Measurements from ENCODE around the gene ZNF407.

ZNF407 gene

GRCh38 chr18:74709452-74709851 lies 111.8 kb downstream of the ZNF407 start:
- no peaks in the 10 kb centered on the region for H3K9me3 ChIP-seq (ENCODE audit: control insufficient read depth, insufficient read depth, low read length)
- H3K4me1 ChIP-seq (ENCODE audit: control insufficient read depth, low read length) = no peaks in the 10 kb centered on the region
- no peak for TF ChIP-seq EZH2phosphoT487 (IDR thresholded peaks at IDR 0.05; ENCODE audit: borderline replicate concordance, low read length)
- no peak for TF ChIP-seq CTCF (IDR thresholded peaks at IDR 0.05; ENCODE audit: low read depth, low read length, poor library complexity, severe bottlenecking)
- no peaks in the 10 kb centered on the region for H4K20me1 ChIP-seq (ENCODE audit: control insufficient read depth, insufficient read depth, low read depth, low read length)
- no peaks in the 10 kb centered on the region for H3K79me2 ChIP-seq (ENCODE audit: control insufficient read depth, low read length)
- H3K4me2 ChIP-seq (ENCODE audit: low read length) = no peak overlapping the region
- no peaks in the 10 kb centered on the region for H3F3A ChIP-seq (ENCODE audit: control insufficient read depth, insufficient read depth)
- H3K4me3 ChIP-seq (ENCODE audit: low read length) = no peak overlapping the region
- peaks cover 3% of the 10 kb centered on the region; the same call in 1 of the 2 replicates for H3K36me3 ChIP-seq (ENCODE audit: control insufficient read depth, low read length)
- H3K27me3 ChIP-seq (ENCODE audit: control insufficient read depth, low read length) = no peaks in the 10 kb centered on the region
- H3K27ac ChIP-seq (ENCODE audit: low read depth, low read length) = no peak overlapping the region
- H3K9me2 ChIP-seq (replicated peaks; ENCODE audit: control insufficient read depth, low read length) = no peaks in the 10 kb centered on the region

DNA sequence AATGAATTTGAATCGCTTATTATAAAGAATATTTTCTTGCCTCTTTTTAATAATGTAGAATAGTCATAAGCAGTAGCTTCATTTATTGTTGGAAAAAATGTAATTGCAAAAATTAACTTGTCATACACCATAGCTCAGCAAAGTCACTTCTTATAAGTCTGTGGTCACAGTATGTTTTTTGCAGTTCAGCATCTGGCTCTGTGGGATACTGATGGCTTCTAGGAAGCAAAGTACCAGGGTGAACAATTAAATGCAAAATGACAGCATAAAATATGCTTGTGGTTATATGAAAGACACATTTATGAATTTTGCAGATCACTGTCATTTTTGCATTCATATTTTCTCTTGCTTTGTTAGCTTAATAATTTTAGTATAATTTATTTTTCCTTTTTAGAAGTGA lies 116.5 kb downstream of the ZNF407 start:
- H3K4me3 ChIP-seq (ENCODE audit: low read length) = no peak overlapping the region
- no peaks in the 10 kb centered on the region for H3K36me3 ChIP-seq (ENCODE audit: control insufficient read depth, low read length)
- H3K27ac ChIP-seq (ENCODE audit: low read depth, low read length) = no peak overlapping the region
- no peak overlapping the region for H3K4me2 ChIP-seq (ENCODE audit: low read length)
- H3K9me2 ChIP-seq (replicated peaks; ENCODE audit: control insufficient read depth, low read length) = no peaks in the 10 kb centered on the region
- no peaks in the 10 kb centered on the region for H3K79me2 ChIP-seq (ENCODE audit: control insufficient read depth, low read length)
- H4K20me1 ChIP-seq (ENCODE audit: control insufficient read depth, insufficient read depth, low read depth, low read length) = no peaks in the 10 kb centered on the region
- TF ChIP-seq CTCF (IDR thresholded peaks at IDR 0.05; ENCODE audit: low read depth, low read length, poor library complexity, severe bottlenecking) (no peak), EZH2phosphoT487 (IDR thresholded peaks at IDR 0.05; ENCODE audit: borderline replicate concordance, low read length) (no peak)
- H3F3A ChIP-seq (ENCODE audit: control insufficient read depth, insufficient read depth) = no peaks in the 10 kb centered on the region
- no peaks in the 10 kb centered on the region for H3K9me3 ChIP-seq (ENCODE audit: control insufficient read depth, insufficient read depth, low read length)
- H3K4me1 ChIP-seq (ENCODE audit: control insufficient read depth, low read length) = no peaks in the 10 kb centered on the region
- H3K27me3 ChIP-seq (ENCODE audit: control insufficient read depth, low read length) = no peaks in the 10 kb centered on the region

GRCh38 chr18:74714791-74715190 lies 117.1 kb downstream of the ZNF407 start:
- H3F3A ChIP-seq (ENCODE audit: control insufficient read depth, insufficient read depth) = no peaks in the 10 kb centered on the region
- H4K20me1 ChIP-seq (ENCODE audit: control insufficient read depth, insufficient read depth, low read depth, low read length) = no peaks in the 10 kb centered on the region
- peaks cover 3% of the 10 kb centered on the region for H3K4me1 ChIP-seq (ENCODE audit: control insufficient read depth, low read length)
- no peaks in the 10 kb centered on the region for H3K9me2 ChIP-seq (replicated peaks; ENCODE audit: control insufficient read depth, low read length)
- no peaks in the 10 kb centered on the region for H3K79me2 ChIP-seq (ENCODE audit: control insufficient read depth, low read length)
- no peak for TF ChIP-seq EZH2phosphoT487 (IDR thresholded peaks at IDR 0.05; ENCODE audit: borderline replicate concordance, low read length)
- no peak for TF ChIP-seq CTCF (IDR thresholded peaks at IDR 0.05; ENCODE audit: low read depth, low read length, poor library complexity, severe bottlenecking)
- H3K4me2 ChIP-seq (ENCODE audit: low read length) = no peak overlapping the region
- no peak overlapping the region for H3K4me3 ChIP-seq (ENCODE audit: low read length)
- no peak overlapping the region for H3K27ac ChIP-seq (ENCODE audit: low read depth, low read length)
- no peaks in the 10 kb centered on the region for H3K27me3 ChIP-seq (ENCODE audit: control insufficient read depth, low read length)
- peaks cover 2% of the 10 kb centered on the region for H3K36me3 ChIP-seq (ENCODE audit: control insufficient read depth, low read length)
- peaks cover 3% of the 10 kb centered on the region; the same call in 1 of the 2 replicates for H3K9me3 ChIP-seq (ENCODE audit: control insufficient read depth, insufficient read depth, low read length)
